Urothelium cell line (cell line): ENCODE results near the gene TMEM54.

ENCODE experiments used
- DNase-seq: peaks from one replicate; pipeline ENCODE4 v3.0.0; 2011; ENCODE audit warnings: low spot score, mixed read lengths
- FAIRE-seq: peaks from 2 replicates; lab custom pipeline; 2011; peaks lifted over from hg19 to GRCh38; lab: Jason Lieb, UNC

Gene TMEM54

GRCh38 chr1:32895325-32896215, 5.6 kb downstream of the TMEM54 start:
- no peak for FAIRE-seq
- no peak for DNase-seq

- no peak for FAIRE-seq
- no peak for DNase-seq
These were observed 6.5 kb downstream of the TMEM54 start for GRCh38 chr1:32894681-32895080.

- DNase-seq = no peak
- no peak for FAIRE-seq
These were observed 7.1 kb downstream of the TMEM54 start for GRCh38 chr1:32894019-32894600.

- FAIRE-seq (no peak), DNase-seq (no peak)
These were observed 7.8 kb downstream of the TMEM54 start for GRCh38 chr1:32893198-32894018.

GRCh38 chr1:32892368-32893197, 8.6 kb downstream of the TMEM54 start:
- no peak for DNase-seq
- no peak for FAIRE-seq

- DNase-seq = no peak
- no peak for FAIRE-seq
These were observed 9.6 kb downstream of the TMEM54 start for GRCh38 chr1:32891630-32892029.

- DNase-seq = no peak
- FAIRE-seq = no peak
These were observed 10.0 kb downstream of the TMEM54 start for GRCh38 chr1:32891241-32891570.

GRCh38 chr1:32890516-32891240, 10.5 kb downstream of the TMEM54 start:
- no peak for DNase-seq
- no peak for FAIRE-seq

GRCh38 chr1:32889731-32890278, 11.4 kb downstream of the TMEM54 start:
- DNase-seq (no peak), FAIRE-seq (no peak)

- DNase-seq (no peak), FAIRE-seq (no peak)
These were observed 12.3 kb downstream of the TMEM54 start for GRCh38 chr1:32888677-32889420.

GRCh38 chr1:32888134-32888533, 13.1 kb downstream of the TMEM54 start:
- FAIRE-seq (no peak), DNase-seq (no peak)

- DNase-seq (no peak), FAIRE-seq (peak; percentile 95)
These were observed 13.6 kb downstream of the TMEM54 start for GRCh38 chr1:32887623-32888022.

- DNase-seq (no peak), FAIRE-seq (no peak)
These were observed 14.3 kb downstream of the TMEM54 start for GRCh38 chr1:32886828-32887414.

GRCh38 chr1:32886004-32886827, 15.0 kb downstream of the TMEM54 start, which contains the start of gene HPCA:
Gene HPCA (plus strand): TSS chr1:32886491. CDS start chr1:32888899, 2,408 bp downstream.
- DNase-seq (peak; percentile 86), FAIRE-seq (peak; percentile 20)

GRCh38 chr1:32885676-32886003, 15.5 kb downstream of the TMEM54 start:
- peak; percentile 13 for FAIRE-seq

GRCh38 chr1:32884726-32885125, 16.5 kb downstream of the TMEM54 start:
- no peak for FAIRE-seq
- DNase-seq = no peak

More at GRCh38 chr1:32885676-32886003, 15.5 kb downstream of the TMEM54 start:
- DNase-seq = no peak

GRCh38 chr1:32884032-32884372, 17.2 kb downstream of the TMEM54 start:
- DNase-seq (no peak), FAIRE-seq (no peak)
